SK-N-SH treated with all-trans-retinoic acid at 6 μM for 48 hours (cell line): ENCODE measurements around the gene AOPEP.
A peak's percentile ranks its signal among the peaks of the same experiment; 100 is the strongest.

Source experiments
- ATAC-seq: fragments of 200-7000 bp; cut with Tn5 transposase; 3 replicates; pipeline ENCODE4 v1.9.1; 2020; ENCODE audit warnings: mild to moderate bottlenecking, moderate library complexity
- BACH2 ChIP-seq: fragments of 250-450 bp; sonication (Bioruptor Pico); IDR thresholded peaks from 2 replicates; pipeline ENCODE4 v1.9.0; 2021; ENCODE audit warnings: mild to moderate bottlenecking, borderline replicate concordance
- CREB5 ChIP-seq: fragments of 250-450 bp; sonication (Bioruptor Pico); IDR thresholded peaks from 2 replicates; pipeline ENCODE4 v1.5.1; 2020; ENCODE audit warnings: low read depth, mild to moderate bottlenecking, moderate library complexity
- CSDC2 ChIP-seq: fragments of 250-450 bp; sonication (Bioruptor Pico); IDR thresholded peaks from 2 replicates; pipeline ENCODE4 v1.5.0; 2020; ENCODE audit warnings: mild to moderate bottlenecking, moderate library complexity
- CSRNP3 ChIP-seq: fragments of 250-450 bp; sonication (Bioruptor Pico); IDR thresholded peaks from 2 replicates; pipeline ENCODE4 v1.5.1; 2021; ENCODE audit warnings: mild to moderate bottlenecking, moderate library complexity
- ESRRG ChIP-seq: fragments of 250-450 bp; sonication (Bioruptor Pico); IDR thresholded peaks from 2 replicates; pipeline ENCODE4 v1.6.1; 2021; ENCODE audit warnings: mild to moderate bottlenecking
- GLIS3 ChIP-seq: fragments of 250-450 bp; sonication (Bioruptor Pico); IDR thresholded peaks from 2 replicates; pipeline ENCODE4 v1.5.0; 2020; ENCODE audit warnings: mild to moderate bottlenecking, moderate library complexity
- ISL1 ChIP-seq: fragments of 250-450 bp; sonication (Bioruptor Pico); IDR thresholded peaks from 2 replicates; pipeline ENCODE4 v2.1.2; 2022; ENCODE audit warnings: mild to moderate bottlenecking, moderate library complexity
- OSR1 ChIP-seq: fragments of 250-450 bp; sonication (Bioruptor Pico); IDR thresholded peaks from 2 replicates; pipeline ENCODE4 v1.8.0; 2022; ENCODE audit warnings: moderate library complexity, mild to moderate bottlenecking, inconsistent platforms
- PATZ1 ChIP-seq: fragments of 250-450 bp; sonication (Bioruptor Pico); IDR thresholded peaks from 2 replicates; pipeline ENCODE4 v1.8.0; 2020; ENCODE audit warnings: mild to moderate bottlenecking, moderate library complexity, borderline replicate concordance
- POU6F1 ChIP-seq: fragments of 250-450 bp; sonication (Bioruptor Pico); IDR thresholded peaks from 2 replicates; pipeline ENCODE4 v1.8.0; 2021; ENCODE audit warnings: low read depth, mild to moderate bottlenecking, moderate library complexity, borderline replicate concordance
- PPARA ChIP-seq: fragments of 250-450 bp; sonication (Bioruptor Pico); IDR thresholded peaks from 2 replicates; pipeline ENCODE4 v1.5.0; 2020; ENCODE audit warnings: mild to moderate bottlenecking, borderline replicate concordance
- RARB ChIP-seq: fragments of 250-450 bp; sonication (Bioruptor Pico); IDR thresholded peaks from 2 replicates; pipeline ENCODE4 v1.8.0; 2021; ENCODE audit warnings: mild to moderate bottlenecking, moderate library complexity
- TCF4 ChIP-seq: fragments of 250-450 bp; sonication (Bioruptor Pico); IDR thresholded peaks from 2 replicates; pipeline ENCODE4 v1.8.0; 2021; ENCODE audit warnings: mild to moderate bottlenecking, moderate library complexity, borderline replicate concordance
- TOX ChIP-seq: fragments of 250-450 bp; sonication (Bioruptor Pico); IDR thresholded peaks from 2 replicates; pipeline ENCODE4 v1.8.0; 2021; ENCODE audit warnings: mild to moderate bottlenecking, moderate library complexity, borderline replicate concordance
- TSHZ2 ChIP-seq: fragments of 250-450 bp; sonication (Bioruptor Pico); IDR thresholded peaks from 2 replicates; pipeline ENCODE4 v1.5.0; 2020; ENCODE audit warnings: mild to moderate bottlenecking, moderate library complexity
- ZC3H10 ChIP-seq: fragments of 250-450 bp; sonication (Bioruptor Pico); IDR thresholded peaks from 2 replicates; pipeline ENCODE4 v1.5.1; 2021; ENCODE audit warnings: mild to moderate bottlenecking, moderate library complexity
- ZFP3 ChIP-seq: fragments of 250-450 bp; sonication (Bioruptor Pico); IDR thresholded peaks from 2 replicates; pipeline ENCODE4 v1.5.0; 2020; ENCODE audit warnings: mild to moderate bottlenecking, moderate library complexity
- ZFP30 ChIP-seq: fragments of 450-650 bp; formaldehyde crosslinking; IDR thresholded peaks from 2 replicates; pipeline ENCODE4 v1.5.0; 2022; ENCODE audit warnings: mild to moderate bottlenecking, moderate library complexity
- ZNF565 ChIP-seq: fragments of 450-650 bp; formaldehyde crosslinking; conservative IDR thresholded peaks from 2 replicates; pipeline ENCODE4 v1.5.0; 2020; ENCODE audit warnings: low read depth, mild to moderate bottlenecking, moderate library complexity
- ZNF8 ChIP-seq: fragments of 450-650 bp; formaldehyde crosslinking; IDR thresholded peaks from 2 replicates; pipeline ENCODE4 v1.5.0; 2020; ENCODE audit warnings: mild to moderate bottlenecking, moderate library complexity

The AOPEP gene

GRCh38 chr9:94867281-94867841 is 140.9 kb downstream of the AOPEP start:
- 0 out of 2 replicates have a peak, but pooled peaks have one; percentile 34 for TF ChIP-seq ESRRG (CRISPR knock-in tag)
- no peak for TF ChIP-seq TCF4
- TF ChIP-seq TSHZ2: no peak
- TF ChIP-seq ISL1 (CRISPR knock-in tag): peak; percentile 35; the same call in 1 of the 2 replicates
- TF ChIP-seq CREB5 (CRISPR knock-in tag): 0 out of 2 replicates have a peak, but pooled peaks have one; percentile 5
- TF ChIP-seq CSRNP3: no peak
- TF ChIP-seq ZC3H10 (CRISPR knock-in tag): no peak
- 0 out of 2 replicates have a peak, but pooled peaks have one; percentile 59 for TF ChIP-seq ZFP3 (CRISPR knock-in tag)
- TF ChIP-seq PATZ1 (CRISPR knock-in tag): no peak
- 0 out of 2 replicates have a peak, but pooled peaks have one; percentile 20 for TF ChIP-seq GLIS3 (CRISPR knock-in tag)
- TF ChIP-seq, all 23 proteins: peak for 5
- peak; percentile 52 for ATAC-seq

GRCh38 chr9:94867842-94868312 is 141.4 kb downstream of the AOPEP start:
- peak; percentile 5 for ATAC-seq
- TF ChIP-seq RARB (CRISPR knock-in tag) (no peak), ZFP30 (no peak; the same call in 1 of the 2 replicates), CSRNP3 (no peak), CSDC2 (CRISPR knock-in tag) (no peak; the same call in 1 of the 2 replicates), ZNF565 (no peak), POU6F1 (CRISPR knock-in tag) (no peak), ISL1 (CRISPR knock-in tag) (peak; percentile 51; the same call in 1 of the 2 replicates), ZFP3 (CRISPR knock-in tag) (no peak), TSHZ2 (peak; percentile 43; the same call in 1 of the 2 replicates), PATZ1 (CRISPR knock-in tag) (no peak), OSR1 (CRISPR knock-in tag) (no peak), ESRRG (CRISPR knock-in tag) (no peak), PPARA (no peak), TOX (CRISPR knock-in tag) (no peak), CREB5 (CRISPR knock-in tag) (no peak), TCF4 (no peak), BACH2 (CRISPR knock-in tag) (no peak), ZNF8 (CRISPR knock-in tag) (no peak), GLIS3 (CRISPR knock-in tag) (0 out of 2 replicates have a peak, but pooled peaks have one; percentile 53)
